ENCODE data around the gene CNPY4.

GRCh38 chr7:100163871-100164270, 44.4 kb downstream of the CNPY4 start:
- no peak for TF ChIP-seq CTCF (IDR thresholded peaks at IDR 0.05)
- TF ChIP-seq POLR2A (IDR thresholded peaks at IDR 0.05) = no peak

Data from esophagus squamous epithelium (tissue), 4 donors.